Heart left ventricle (tissue), 13 donors: ENCODE measurements around the gene TFB2M.

Source experiments
- POLR2A ChIP-seq, 2 donors: fragments of 450-650 bp; IDR thresholded peaks; one replicate each; pipeline ENCODE4 v1.6.1; 2017; ENCODE audit warnings: antibody characterized with exemption in 2 of 2, mild to moderate bottlenecking in 2 of 2, moderate library complexity in 2 of 2
- TF ChIP-seq, protein P1 (sequence below), 12 donors: fragments of 200-600 bp; sonication (generic) in 4 of 12; IDR thresholded peaks; one replicate each; pipeline versions ENCODE4 v1.5.0 to v1.8.0; 2018 to 2022; ENCODE audit warnings: antibody characterized with exemption in 12 of 12, mild to moderate bottlenecking in 5 of 12
- donor health status: ischemic (EF 13 %, LVEDD 7.1; RV severe dilation, severe dysfunction).
- donor health status: DM: no; HTN: yes; CAD: no.
- donor health status: DM: no; HTN: no; CAD: no.
- donor health status: ischemic (EF 25% LVEDD 6.9; RV normal size, moderate dysfunction).
- donor health status: ischemic (EF 25% LVEDD 5.7; RV mildly dilated, moderate dysfunction).
- donor health status: ischemic (EF 35%, LVEDD 5.7; RV mildly dilated, moderate dysfunction).
- donor health status: nonischemic (EF 11% LVEDD 7.7; RV severe dilation, severe dysfunction).
- donor health status: DM: yes; HTN: yes; CAD: no.
- donor health status: PGD.
- donor health status: ischemic (EF 29% LVEDD 5.4; RV normal size, mild dysfunction).
- donor health status: nonischemic (EF 23%, LVEDD 6.1; RV moderate dilation, normal function).

DNA sequence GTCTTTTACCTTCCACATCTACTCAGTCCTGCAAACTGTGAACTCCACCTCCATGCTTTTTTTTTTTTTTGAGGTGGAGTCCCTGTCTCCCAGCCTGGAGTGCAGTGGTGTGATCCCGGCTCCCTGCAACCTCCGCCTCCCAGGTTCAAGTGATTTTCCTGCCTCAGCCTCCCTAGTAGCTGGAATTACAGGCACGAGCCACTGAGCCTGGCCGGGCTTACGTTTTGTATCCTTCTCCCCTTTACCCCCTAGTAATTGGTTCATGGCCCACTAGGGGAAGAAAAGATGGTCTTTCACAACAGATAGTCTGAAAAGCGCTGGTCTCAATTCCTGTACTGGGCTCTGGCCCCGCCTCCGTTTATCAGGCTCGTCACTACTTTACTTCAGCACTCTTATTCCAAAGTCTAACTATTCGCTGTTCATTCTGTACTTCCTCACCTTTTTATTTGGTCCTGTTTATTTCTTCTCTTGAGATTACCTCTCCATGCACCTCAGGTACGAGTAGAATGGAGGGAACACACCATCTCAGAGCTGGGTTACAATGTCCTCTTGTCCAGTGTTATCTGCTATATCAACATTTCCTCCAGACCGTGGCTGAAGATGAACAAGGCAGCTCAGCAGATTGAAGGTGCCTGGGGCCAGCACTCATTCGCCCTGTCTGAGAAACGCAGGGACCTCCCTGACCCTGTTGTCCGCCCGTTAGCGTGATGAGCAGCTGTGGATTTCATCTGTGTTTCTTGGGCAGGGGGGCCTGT is 16.4 kb upstream of the TFB2M start:
- TF ChIP-seq, protein P1, sequence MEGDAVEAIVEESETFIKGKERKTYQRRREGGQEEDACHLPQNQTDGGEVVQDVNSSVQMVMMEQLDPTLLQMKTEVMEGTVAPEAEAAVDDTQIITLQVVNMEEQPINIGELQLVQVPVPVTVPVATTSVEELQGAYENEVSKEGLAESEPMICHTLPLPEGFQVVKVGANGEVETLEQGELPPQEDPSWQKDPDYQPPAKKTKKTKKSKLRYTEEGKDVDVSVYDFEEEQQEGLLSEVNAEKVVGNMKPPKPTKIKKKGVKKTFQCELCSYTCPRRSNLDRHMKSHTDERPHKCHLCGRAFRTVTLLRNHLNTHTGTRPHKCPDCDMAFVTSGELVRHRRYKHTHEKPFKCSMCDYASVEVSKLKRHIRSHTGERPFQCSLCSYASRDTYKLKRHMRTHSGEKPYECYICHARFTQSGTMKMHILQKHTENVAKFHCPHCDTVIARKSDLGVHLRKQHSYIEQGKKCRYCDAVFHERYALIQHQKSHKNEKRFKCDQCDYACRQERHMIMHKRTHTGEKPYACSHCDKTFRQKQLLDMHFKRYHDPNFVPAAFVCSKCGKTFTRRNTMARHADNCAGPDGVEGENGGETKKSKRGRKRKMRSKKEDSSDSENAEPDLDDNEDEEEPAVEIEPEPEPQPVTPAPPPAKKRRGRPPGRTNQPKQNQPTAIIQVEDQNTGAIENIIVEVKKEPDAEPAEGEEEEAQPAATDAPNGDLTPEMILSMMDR (IDR thresholded peaks at IDR 0.05), result no peak
- TF ChIP-seq POLR2A (IDR thresholded peaks at IDR 0.05), result no peak
